Fibroblast of lung (primary cell): Measurements from ENCODE around the gene DOCK3. TPM values are rescaled to one million over a fixed set of nuclear protein-coding genes. Genes with fewer than 3 reads are reported as not detected.
"Not testable (repeated sequence)": the region's sequence is repeated elsewhere in the genome, so short reads cannot be mapped to it uniquely, and the experiment has no call there.

ENCODE experiments used
- DNase-seq, 2 donors: peaks; one replicate each; pipeline versions ENCODE4 v3.0.0 to v3.0.0-alpha.2; 2010; ENCODE audit warnings: low read depth in 2 of 2
- H2AFZ ChIP-seq: 2 replicates; pipeline ENCODE4 v1.5.1; 2012; ENCODE audit warnings: low read length, control low read depth, inconsistent platforms
- H3K27ac ChIP-seq: 2 replicates; pipeline ENCODE4 v1.5.1; 2011; ENCODE audit warnings: low read length, control low read depth; ENCODE audit not compliant: insufficient read depth
- H3K27me3 ChIP-seq: 2 replicates; pipeline ENCODE4 v1.5.1; 2011; ENCODE audit warnings: mild to moderate bottlenecking, low read length; ENCODE audit not compliant: control insufficient read depth, insufficient read depth
- H3K36me3 ChIP-seq: 2 replicates; pipeline ENCODE4 v1.5.1; 2011; ENCODE audit warnings: low read length; ENCODE audit not compliant: control insufficient read depth, insufficient read depth
- H3K4me1 ChIP-seq: 2 replicates; pipeline ENCODE4 v1.5.1; 2011; ENCODE audit warnings: low read length; ENCODE audit not compliant: control insufficient read depth, insufficient read depth; ENCODE audit errors: extremely low read depth
- H3K4me2 ChIP-seq: 2 replicates; pipeline ENCODE4 v1.5.1; 2011; ENCODE audit warnings: low read length, control low read depth; ENCODE audit not compliant: insufficient read depth; ENCODE audit errors: extremely low read depth
- H3K4me3 ChIP-seq, 4 experiments: fragments of 200-600 bp in 1 of 4; sonication (generic) in 1 of 4; replicated peaks in 1 of 4; 2 replicates each; pipeline ENCODE4 v1.5.1; 2011 to 2016; ENCODE audit warnings: low read length in 4 of 4, low read depth in 3 of 4, mild to moderate bottlenecking in 3 of 4, control low read depth in 2 of 4, inconsistent platforms in 1 of 4, mixed read lengths in 1 of 4; ENCODE audit not compliant: insufficient read depth in 1 of 4; ENCODE audit errors: control extremely low read depth in 1 of 4
- H3K79me2 ChIP-seq: 2 replicates; pipeline ENCODE4 v1.5.1; 2012; ENCODE audit warnings: mild to moderate bottlenecking, low read length, inconsistent platforms; ENCODE audit not compliant: control insufficient read depth, insufficient read depth
- H3K9ac ChIP-seq: 2 replicates; pipeline ENCODE4 v1.5.1; 2011; ENCODE audit warnings: mild to moderate bottlenecking, low read length, control low read depth; ENCODE audit not compliant: insufficient read depth
- H3K9me3 ChIP-seq: 2 replicates; pipeline ENCODE4 v1.5.1; 2012; ENCODE audit warnings: low read depth, low read length; ENCODE audit not compliant: control insufficient read depth, insufficient read depth
- H4K20me1 ChIP-seq: 2 replicates; pipeline ENCODE4 v1.5.1; 2011; ENCODE audit warnings: low read length; ENCODE audit not compliant: control insufficient read depth, insufficient read depth; ENCODE audit errors: extremely low read depth
- EZH2 ChIP-seq: IDR thresholded peaks from 2 replicates; pipeline ENCODE4 v1.5.1; 2012; ENCODE audit warnings: low read length, control low read depth, mild to moderate bottlenecking; ENCODE audit errors: missing control alignments
- polyA plus RNA-seq, 2 donors: library from polyadenylated mRNA; depleted of rRNA in 1 of 2; stranded (reverse) in 1 of 2; unstranded in 1 of 2; fragments of >200 nt; gene quantifications; 2 replicates each; pipeline ENCODE4 v1.2.1, GENCODE V29; 2011 to 2012; ENCODE audit warnings: missing spikeins in 1 of 2
- total RNA-seq: library from RNA; depleted of rRNA; stranded (reverse); fragments of >200 nt; gene quantifications from 2 replicates; pipeline ENCODE4 v1.2.1, GENCODE V29; 2014
- TF ChIP-seq, protein P1 (sequence below), 2 donors: IDR thresholded peaks in 1 of 2; conservative IDR thresholded peaks in 1 of 2; 1 replicate in 1 of 2; 2 replicates in 1 of 2; pipeline ENCODE4 v1.5.1; 2011 to 2012; ENCODE audit warnings: low read length in 2 of 2, control low read depth in 1 of 2, inconsistent platforms in 1 of 2, low read depth in 1 of 2, mild to moderate bottlenecking in 1 of 2

Gene DOCK3
- total and polyA plus RNA-seq, 2 donors (not counting 1 experiment from before 2014, with no cell fraction given): 0.07 to 0.17 TPM

DNA sequence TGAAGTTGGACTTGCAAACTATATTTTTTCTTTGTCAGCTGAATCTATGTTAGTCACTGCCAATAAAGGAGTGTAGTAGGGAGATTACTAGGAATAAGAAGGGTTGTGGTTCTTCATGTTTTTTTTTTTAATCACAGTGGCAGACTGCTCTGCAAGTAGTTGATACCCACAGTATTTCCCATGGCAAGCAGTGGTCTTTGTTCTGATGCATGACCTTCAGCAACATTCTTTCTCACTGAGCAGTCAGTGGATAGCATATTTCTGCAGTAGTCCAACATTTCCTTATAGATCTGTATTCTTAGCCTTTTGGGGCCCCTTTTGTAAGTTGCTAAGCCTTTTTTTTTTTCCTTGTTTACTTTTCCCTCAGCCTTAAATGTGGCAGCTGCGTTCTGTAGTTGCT, 151.1 kb downstream of the DOCK3 start:
- H3K4me2 ChIP-seq: no peak overlapping the region
- H4K20me1 ChIP-seq: no peaks in the 10 kb centered on the region
- no peaks in the 10 kb centered on the region for H3K4me1 ChIP-seq
- H3K27ac ChIP-seq: no peak overlapping the region
- H3K9ac ChIP-seq: no peak overlapping the region
- H3K79me2 ChIP-seq: no peaks in the 10 kb centered on the region
- TF ChIP-seq, protein P1, sequence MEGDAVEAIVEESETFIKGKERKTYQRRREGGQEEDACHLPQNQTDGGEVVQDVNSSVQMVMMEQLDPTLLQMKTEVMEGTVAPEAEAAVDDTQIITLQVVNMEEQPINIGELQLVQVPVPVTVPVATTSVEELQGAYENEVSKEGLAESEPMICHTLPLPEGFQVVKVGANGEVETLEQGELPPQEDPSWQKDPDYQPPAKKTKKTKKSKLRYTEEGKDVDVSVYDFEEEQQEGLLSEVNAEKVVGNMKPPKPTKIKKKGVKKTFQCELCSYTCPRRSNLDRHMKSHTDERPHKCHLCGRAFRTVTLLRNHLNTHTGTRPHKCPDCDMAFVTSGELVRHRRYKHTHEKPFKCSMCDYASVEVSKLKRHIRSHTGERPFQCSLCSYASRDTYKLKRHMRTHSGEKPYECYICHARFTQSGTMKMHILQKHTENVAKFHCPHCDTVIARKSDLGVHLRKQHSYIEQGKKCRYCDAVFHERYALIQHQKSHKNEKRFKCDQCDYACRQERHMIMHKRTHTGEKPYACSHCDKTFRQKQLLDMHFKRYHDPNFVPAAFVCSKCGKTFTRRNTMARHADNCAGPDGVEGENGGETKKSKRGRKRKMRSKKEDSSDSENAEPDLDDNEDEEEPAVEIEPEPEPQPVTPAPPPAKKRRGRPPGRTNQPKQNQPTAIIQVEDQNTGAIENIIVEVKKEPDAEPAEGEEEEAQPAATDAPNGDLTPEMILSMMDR (conservative IDR thresholded peaks at IDR 0.05 in 1 of 2, IDR thresholded peaks at IDR 0.05 in 1 of 2; ENCODE audit: low read depth in 1 of 2, low read length in 2 of 2): no peak
- no peak for TF ChIP-seq EZH2
- H3K9me3 ChIP-seq: no peaks in the 10 kb centered on the region
- no peak overlapping the region for H3K4me3 ChIP-seq
- no peak overlapping the region for H2AFZ ChIP-seq
- DNase-seq: peak in 1 of 2 donors; percentile 56
- H3K36me3 ChIP-seq: no peaks in the 10 kb centered on the region
- no peaks in the 10 kb centered on the region for H3K27me3 ChIP-seq

DNA sequence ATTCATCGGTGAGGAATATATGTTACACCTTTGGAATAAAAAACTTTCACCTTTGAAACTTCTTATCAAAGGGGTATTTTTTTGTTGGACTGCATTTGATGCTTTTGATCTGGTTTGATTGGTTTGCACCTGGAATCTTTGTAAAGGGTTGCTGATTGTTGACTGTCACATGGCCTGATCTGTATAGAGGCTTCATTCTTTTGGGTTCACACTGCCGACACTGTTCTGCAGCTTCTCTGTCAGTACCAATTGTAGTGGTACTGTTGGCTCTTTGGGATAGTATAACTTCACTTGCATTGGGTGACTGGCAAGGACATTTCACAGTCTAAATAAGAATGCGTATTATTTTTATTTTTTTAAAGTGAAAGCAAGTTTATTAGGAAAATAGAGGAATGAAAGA, 155.7 kb downstream of the DOCK3 start:
- no peak overlapping the region for H3K4me2 ChIP-seq

DNA sequence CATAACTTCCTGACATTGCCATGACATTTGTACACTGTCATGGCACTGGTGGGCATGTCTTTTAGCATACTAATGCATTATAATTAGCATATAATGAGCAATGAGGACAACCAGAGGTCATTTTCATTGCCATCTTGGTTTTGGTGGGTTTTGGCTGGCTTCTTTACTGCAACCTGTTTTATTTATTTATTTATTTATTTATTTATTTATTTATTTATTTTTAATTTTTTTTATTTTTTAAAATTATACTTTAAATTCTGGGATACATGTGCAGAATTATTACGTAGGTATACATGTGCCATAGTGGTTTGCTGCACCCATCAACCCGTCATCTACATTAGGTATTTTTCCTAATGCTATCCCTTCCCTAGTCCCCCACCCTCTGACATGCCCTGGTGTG, 156.3 kb downstream of the DOCK3 start:
- not testable (repeated sequence) for H3K9ac ChIP-seq, H3K27me3 ChIP-seq, H3K9me3 ChIP-seq, H3K27ac ChIP-seq, H2AFZ ChIP-seq, DNase-seq, H3K4me1 ChIP-seq, H3K4me2 ChIP-seq, H3K79me2 ChIP-seq, H3K4me3 ChIP-seq, H3K36me3 ChIP-seq, H4K20me1 ChIP-seq

More for the DNA sequence above, 155.7 kb downstream of the DOCK3 start:
- Histone ChIP-seq H3K9me3 (no peaks in the 10 kb centered on the region), H3K36me3 (no peaks in the 10 kb centered on the region), H3K9ac (no peak overlapping the region), H2AFZ (no peak overlapping the region), H3K4me3 (no peak overlapping the region), H3K4me1 (no peaks in the 10 kb centered on the region), H4K20me1 (no peaks in the 10 kb centered on the region), H3K27ac (no peak overlapping the region), H3K79me2 (no peaks in the 10 kb centered on the region), H3K27me3 (no peaks in the 10 kb centered on the region)
- no peak for DNase-seq
- TF ChIP-seq, protein P1 (conservative IDR thresholded peaks at IDR 0.05 in 1 of 2, IDR thresholded peaks at IDR 0.05 in 1 of 2; ENCODE audit: low read depth in 1 of 2, low read length in 2 of 2): no peak
- TF ChIP-seq EZH2: no peak
